Measurements from ENCODE around the gene HOXC12. TPM values are rescaled to one million over a fixed set of nuclear protein-coding genes. Genes with fewer than 3 reads are reported as not detected.

HOXC12 gene, protein sequence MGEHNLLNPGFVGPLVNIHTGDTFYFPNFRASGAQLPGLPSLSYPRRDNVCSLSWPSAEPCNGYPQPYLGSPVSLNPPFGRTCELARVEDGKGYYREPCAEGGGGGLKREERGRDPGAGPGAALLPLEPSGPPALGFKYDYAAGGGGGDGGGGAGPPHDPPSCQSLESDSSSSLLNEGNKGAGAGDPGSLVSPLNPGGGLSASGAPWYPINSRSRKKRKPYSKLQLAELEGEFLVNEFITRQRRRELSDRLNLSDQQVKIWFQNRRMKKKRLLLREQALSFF
- total RNA-seq, result not detected in 2 replicates

DNA sequence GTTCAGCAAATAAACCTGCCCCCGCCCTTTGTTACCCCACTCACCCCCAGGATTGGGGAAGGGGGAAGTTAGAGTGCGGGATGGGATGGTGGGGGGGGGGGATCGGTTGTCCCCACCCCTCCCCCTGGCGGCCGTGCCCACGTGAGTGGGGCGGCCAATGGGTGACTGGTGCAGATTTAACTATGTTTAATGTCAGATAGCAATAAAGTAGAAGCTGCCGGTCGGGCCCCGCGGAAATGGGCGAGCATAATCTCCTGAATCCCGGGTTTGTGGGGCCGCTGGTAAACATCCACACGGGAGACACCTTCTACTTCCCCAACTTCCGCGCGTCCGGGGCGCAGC, at the start of gene HOXC12:
Gene HOXC12 (plus strand): TSS at position 210 of the 342 bp plus-strand sequence. CDS start 27 bp downstream, at position 237.
- DNase-seq, result no peak

DNA sequence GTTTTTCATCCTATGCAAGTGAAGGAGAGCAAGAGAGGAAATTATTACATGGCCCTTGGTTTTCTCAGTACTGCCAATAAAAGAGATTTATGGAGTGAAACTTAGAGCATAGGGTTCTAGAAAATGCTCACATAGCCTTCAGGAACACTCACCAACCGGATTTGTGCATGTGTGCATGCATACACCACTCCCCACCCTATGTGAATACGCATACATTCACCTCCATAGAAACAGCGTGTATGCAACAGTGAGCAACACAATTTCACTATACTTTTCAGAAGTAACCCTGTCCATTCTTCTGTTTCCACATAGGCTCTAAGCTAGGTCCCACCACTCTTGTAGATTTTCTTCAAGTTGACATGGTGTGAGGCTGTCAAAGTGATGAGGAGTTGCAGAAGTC, 47.6 kb upstream of the HOXC12 start:
- no peak for DNase-seq

DNA sequence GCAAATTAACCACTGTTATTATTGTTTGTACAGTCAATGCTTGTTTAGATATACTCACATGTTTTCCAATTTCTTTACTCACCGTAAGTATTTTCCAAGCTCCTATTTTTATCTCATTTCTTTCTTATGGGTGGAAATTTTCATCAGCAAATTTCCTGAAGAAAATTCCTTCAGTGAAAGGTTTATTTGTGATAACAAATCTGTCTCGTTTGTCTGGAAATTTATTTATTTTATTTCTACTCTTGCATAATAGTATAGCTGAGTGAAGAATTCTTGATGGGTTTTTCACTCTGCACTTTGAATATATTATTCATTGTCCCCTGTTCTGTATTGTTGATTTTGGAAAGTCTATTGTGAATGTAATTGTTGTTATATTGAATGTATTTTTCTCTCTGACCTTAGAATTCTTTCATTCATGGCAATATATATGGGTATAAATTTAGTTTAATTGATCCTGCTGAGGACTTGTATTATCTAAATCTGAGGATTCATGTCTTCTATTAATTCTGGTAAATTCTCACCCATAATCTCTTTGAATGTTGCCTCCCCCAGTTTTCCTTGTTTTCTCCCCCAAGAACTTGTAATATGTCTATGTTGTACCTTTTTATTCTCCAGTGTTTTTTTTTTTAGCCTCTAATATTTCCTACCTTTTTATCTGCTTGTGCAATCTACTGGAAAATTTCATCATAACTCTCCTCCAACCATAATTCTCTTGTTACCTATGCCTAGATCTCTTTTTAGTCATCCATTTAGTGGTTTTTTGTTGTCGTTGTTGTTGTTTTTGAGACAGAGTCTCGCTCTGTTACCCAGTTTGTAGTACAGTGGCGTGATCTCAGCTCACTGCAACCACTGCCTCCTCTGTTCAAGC, 37.7 kb upstream of the HOXC12 start:
- DNase-seq, result no peak

DNA sequence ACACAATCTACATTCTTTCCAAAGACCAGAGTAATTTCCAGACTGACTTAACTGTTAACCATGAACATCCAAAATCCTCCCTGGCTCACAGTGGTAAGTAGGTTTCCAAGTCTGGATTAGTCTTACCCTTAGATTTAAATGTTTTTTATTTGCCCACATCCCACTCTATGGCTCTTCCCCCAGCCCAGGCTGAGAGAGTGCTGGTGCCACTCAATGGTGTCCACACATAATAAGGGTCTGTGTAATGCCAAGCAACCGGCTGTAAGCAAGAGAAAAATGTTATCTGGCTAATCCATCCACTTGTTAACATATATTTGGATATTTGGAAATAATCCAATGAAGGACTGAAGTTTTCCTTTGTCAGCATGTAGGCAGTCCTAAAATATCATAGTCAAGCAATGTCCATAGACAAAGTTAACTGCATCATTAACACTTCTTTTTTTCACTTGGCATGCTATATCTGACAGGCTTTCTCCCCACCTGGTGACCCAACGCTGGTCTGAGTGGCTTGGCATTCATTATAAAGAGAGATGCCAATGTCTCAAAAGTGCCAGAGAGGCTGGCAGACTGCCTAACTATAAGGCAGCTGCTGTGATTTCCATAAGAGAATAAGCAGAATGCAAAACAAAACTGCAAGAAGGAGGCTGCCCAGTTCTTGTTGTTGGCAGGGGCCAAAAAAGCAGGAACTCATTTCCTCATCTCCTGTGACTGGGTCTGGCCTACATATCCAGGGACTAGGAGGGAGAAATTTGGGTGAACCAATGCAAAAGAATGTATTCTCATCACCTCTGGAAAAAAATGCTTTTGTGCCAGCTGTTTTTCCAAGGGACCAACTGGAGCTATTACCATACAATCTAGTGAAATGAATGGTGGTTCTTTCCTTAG, 29.9 kb upstream of the HOXC12 start:
- no peak for DNase-seq

DNA sequence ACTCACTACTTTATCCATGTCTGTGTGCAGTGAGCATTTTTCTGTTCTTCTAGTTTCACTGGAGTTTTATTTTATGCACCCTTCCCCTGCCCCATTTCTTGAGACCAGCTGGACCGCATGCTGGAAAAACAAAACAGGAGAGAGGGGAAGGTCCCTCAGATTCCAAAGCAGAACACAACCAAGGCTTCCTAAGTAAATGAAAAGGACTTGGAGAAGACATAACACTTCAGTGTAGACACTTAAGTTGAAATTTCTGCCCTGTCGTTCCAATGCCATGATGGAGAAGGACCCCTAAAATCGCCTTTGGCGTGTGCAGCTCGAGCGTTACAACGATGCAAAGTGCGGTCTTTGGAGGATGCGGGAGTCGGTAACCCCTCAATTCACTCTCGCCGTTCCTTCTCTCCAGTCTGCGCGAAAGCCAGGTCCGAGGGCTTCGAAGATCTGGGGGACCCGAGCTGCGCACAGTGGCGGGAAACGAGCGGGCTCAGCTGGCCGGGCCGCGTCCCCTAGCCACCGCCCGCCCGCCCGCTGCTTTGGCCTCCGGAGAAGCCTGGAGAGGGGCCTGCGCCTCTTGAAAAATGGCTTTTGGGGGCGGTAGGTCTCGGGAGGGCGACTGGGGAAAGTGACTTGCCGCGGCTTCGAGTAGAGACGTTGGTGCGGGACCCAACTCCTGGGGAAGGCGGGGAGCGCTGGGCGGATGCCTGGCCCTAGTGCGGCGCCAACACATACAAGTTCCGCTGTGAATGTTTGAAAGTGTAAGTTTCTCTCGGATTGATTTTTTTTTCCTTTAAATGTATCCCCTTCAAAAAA, 27.3 kb upstream of the HOXC12 start:
- no peak for DNase-seq

DNA sequence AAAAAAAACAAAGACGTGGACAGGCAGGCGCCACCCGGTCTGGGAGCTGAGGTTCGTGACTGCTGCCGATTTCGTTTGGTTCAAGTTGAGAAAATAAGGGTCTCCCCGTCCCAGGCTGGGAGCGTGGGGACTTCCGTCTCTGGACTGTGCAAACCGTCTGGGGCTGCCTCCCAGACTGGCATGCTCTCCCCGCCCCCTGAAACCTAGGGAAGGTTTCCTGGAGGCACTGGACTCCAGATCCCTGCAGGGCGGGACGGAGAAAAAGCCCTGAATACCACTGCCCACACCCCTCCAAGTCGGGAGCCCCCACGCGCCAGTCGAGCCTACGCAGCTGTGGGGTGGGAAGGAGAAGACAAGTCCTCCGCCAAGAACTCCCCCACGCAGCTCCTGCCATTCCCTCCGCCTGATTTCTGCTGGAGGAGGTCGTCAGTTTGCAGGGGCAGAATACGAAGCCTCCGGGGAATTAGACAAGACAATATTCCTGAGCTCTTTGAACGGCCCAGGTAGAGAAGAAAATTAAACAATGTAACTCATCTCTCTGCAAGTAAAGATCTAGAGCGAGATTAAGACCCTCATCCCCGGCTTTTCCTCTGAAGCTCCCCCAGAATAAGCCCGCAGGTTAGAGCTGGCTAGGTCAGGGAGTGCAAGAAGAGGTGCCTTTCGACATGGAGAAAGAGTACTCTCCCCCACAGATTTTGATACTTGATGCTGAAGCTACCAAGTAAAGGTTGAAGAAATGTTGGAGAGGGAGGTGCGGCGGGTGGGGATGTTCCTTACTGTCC, 26.5 kb upstream of the HOXC12 start:
- DNase-seq, result no peak

DNA sequence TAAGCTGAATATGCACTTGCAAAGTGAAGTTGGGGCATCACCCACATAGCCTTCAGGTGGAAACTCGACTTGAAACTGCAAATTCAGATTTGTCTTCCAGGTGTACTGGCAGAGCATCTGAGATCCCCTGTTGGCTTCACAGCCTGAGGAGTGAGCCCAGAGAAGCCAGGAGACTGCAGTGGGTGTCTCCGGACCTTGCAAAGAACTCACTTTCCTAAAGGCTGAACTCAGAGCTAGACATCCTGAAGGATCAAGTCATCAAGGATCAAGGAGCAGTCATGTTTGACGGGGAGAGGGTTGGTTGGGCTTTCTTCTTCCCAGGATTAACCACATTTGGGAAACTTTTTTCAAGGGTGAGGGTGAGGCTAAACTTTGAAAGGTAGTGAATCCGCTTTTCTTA, 25.2 kb upstream of the HOXC12 start:
- no peak for DNase-seq

DNA sequence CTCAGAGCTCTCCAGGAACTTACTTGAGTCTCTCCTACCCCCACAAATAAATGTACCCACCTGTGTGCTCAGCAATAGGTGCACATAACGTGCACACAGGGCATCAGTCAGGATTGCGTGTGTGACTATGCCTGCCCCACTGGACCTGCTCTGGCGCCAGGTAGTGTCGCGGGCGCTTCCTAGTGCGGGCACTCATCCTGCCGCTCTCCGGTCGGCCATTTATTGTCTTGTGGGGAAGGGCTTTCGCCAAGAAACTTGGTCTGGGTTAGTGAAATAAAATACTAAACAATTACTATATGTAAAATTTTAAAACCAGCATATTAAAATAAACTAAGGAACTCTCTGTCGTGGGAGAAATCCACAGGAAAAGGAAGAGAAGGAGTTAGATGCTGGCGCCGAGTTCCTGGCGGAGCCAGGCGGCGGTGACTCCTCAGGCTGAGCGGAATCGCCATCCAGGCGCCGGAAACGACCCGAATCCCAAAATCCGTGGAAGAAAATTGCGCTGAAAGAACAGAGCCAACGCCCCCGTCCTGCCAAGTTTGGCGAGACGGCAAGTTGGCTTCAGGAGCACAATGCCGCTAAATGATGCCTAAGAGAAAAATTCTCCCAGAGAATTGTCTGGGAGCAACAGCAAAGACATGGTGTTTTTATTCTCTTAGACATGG, 24.0 kb upstream of the HOXC12 start:
- DNase-seq, result no peak

DNA sequence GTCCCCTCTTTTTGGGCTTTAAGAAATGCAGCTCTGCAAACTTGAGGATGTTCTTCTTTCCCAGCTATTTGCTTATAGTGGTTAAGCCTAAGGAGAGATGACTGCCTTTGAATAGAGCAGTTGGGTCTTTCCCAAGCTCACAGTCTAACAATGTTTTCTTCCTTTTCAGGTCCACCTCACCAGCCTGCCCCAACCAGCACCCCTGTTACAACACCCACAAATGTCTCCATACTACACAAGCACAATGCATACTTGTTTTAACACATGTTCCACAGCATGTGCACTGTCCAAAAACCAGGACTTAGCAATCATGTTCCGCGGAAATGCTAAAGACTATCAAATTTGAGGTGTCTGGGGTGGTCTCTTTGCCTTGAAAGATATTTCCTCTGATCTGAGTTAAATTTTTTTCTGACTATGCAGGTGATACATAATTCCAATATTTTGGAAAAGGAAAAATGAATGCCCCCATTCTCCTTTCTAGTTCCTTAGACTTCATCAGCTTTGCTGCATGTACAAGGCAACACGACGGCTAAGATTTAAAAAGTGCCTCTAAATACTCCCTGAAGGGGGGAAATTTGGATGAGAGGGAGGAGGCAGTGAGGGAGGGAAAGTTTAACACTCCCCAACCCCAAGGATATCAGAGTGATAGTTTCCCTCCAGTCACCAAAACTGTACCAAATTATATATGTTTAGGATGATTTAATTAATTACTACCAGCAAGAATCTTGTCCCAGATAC, 22.7 kb upstream of the HOXC12 start:
- no peak for DNase-seq

DNA sequence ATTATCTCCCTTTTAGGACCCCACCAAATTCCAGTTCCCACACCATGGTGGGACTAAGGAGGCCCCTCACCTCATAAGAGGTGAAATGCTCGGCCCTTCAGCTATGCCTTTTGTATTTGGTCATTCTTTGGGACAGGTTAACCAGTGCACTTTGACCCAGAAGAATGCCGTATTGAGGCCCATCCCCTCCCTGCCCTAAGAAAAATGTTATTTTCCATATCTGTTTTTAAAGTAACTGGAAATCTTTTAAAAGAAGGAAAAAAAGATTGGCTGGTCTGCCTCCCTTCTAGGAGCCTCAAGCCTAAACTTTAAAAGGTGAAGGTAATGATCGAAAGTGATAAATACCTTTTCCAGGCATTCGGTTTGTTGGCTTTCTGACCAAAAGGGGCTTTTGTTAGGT, 21.8 kb upstream of the HOXC12 start:
- no peak for DNase-seq

DNA sequence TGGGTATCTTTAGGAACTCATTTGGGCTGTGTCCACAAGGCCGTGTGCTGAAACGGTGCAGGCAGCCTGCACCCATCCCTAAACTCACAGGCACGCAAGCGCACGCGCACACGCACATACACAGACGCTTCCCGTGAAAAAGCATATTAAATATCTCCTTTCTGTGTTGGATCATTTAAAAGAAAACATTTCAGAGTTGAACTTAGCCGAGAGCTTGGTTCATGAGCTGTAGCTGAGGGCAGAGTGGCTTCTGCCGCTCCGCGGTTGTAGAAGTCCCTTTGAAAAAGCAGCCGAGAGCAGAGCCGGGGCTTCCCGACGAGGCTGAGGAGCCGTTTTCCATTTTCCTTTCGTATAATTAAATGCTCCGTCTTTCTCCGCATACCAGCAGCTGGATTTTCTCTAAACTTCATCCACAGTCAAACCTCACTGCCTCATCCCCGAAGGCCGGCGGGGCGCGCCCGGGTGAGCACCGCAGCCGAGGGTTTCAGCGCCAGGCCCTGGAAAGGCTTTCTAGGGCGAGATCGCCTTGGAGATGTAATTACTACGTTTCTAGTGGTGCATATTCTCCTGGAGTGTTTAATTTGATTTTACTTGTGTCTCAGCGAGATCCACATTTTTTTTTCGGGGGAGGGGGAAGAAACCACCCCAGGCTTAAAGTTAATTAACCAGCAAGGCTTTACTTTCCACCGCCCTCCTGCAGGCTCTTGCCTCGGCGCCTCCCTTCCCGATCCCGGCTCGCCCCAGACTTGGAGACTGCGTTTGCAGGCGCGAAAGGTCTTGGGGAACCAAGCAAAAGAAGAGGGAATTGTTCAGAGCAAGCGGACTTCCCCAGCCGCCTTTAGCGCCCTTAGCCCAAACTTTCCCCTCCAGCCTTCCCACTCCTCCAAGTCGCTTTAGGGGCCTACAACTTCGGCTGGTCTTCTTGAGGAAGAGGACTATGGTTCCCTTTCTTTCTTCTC, 19.0 kb upstream of the HOXC12 start:
- DNase-seq, result no peak

DNA sequence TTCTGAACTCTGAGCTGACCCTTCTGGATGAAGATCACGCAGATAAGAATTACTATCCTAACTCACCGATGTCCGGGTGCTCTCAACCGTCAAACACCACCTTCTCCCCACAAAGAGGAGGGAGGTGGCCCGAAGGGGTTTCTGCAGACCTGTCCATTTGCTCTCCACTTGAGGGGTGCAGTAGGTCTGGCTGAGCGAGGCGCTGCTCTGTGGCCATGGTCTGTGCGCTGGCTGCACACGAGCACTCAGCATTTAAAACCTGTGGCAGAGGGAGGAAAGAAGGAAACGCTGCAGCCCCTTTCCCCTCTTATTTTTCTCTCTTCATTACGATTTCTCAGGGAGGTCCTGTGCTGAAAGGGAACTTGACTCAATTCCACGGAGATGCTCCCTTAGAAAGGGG, 17.6 kb upstream of the HOXC12 start:
- DNase-seq, result no peak

DNA sequence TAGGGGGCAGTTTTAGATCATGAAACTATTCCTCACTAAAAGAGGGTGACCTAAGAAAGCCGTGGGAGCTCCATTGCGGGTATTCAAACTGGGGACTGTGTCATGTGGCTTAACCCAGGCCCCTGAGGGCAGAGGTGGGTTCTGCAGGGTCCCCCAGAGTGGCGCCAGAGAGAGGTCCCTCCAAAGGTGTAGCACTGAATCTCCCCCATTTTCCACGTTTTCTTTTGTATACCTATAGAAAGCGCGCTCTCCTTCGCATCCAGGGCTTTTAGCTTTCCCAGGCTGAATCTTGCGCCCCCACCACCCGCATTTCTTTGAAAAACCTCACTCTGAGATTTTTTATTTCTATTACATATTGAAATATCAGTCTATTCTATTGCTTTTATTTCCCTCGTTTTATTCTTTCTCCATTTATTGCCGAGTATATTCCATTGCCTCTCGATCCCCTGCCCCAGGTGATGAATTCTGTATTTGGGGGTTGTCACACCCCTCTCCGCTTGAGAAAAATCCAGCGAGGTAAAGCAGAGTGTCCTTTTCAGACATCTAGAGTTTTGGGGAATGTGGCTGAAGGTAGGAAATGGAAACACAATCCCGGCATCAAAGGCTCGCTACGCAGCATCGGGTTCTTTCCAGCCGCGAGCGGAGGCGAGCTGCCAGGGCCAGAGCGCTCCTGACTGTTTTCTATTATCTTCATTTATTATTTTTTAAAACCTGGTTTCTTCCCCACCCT, 16.9 kb upstream of the HOXC12 start:
- no peak for DNase-seq

DNA sequence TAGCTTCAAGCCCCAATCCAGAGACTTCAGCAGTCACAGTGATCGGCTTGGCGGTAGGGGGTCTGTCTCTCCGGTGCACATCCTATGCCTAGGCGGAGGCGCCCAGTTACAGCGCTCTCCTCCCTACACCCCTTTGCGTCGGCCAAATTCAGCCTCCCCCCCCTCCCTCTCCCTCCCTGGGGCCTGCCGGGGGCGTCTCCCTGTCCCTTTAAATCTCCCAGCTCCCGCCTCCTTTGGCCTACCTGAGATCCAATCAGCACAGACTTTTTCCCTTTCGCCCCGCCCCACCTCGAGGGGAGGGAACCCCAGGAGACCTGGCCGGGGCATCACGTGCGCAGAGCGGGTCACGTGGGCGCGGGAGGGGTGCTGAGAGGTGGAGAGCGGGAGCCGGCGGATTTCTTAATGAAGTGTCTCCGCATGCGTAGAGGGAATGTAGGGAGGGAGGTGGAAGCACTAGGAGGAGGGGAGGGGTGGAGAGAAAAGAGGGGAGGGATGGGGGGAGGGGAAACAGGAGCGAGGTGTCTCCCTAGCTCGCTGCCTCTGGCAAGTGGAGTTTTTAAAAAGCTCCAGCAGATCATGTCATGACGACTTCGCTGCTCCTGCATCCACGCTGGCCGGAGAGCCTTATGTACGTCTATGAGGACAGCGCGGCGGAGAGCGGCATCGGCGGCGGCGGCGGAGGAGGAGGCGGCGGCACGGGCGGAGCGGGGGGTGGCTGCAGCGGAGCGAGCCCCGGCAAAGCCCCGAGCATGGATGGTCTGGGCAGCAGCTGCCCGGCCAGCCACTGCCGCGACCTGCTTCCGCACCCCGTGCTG, 16.2 kb upstream of the HOXC12 start, which contains the start of gene HOXC13:
Gene HOXC13 (plus strand): TSS at position 506 of the 815 bp plus-strand sequence. CDS start 76 bp downstream, at position 582.
- no peak for DNase-seq

DNA sequence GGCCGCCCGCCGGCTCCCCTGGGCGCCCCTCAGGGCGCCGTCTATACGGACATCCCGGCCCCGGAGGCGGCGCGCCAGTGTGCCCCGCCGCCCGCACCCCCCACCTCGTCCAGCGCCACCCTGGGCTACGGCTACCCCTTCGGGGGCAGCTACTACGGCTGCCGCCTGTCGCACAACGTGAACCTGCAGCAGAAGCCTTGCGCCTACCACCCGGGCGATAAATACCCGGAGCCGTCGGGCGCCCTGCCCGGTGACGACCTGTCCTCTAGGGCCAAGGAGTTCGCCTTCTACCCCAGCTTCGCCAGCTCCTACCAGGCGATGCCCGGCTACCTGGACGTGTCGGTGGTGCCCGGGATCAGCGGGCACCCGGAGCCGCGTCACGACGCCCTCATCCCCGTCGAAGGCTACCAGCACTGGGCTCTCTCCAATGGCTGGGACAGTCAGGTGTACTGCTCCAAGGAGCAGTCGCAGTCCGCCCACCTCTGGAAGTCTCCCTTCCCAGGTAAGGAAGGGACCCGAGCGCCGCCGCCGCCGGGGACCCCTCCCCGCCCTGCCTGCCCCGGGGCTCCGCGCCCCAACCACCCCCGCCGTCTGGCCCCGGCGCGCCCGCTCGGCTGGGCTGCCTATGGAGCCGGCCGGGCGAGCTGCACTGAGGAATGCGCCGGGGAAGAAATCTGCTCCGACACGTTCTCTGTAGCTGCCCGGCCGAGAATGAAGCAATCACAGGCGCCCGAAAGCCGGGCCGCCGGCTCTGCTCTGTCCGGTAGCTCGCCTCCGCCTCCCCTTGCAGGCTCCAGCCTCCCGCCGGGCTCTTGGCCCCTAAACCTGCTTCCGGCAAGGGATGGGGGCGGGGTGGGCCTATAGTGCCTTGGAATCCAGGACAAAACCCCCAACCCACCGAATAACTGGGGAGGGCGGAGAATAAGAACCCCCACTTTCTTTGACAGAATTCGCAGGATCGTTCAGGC, 15.3 kb upstream of the HOXC12 start:
- DNase-seq, result no peak

DNA sequence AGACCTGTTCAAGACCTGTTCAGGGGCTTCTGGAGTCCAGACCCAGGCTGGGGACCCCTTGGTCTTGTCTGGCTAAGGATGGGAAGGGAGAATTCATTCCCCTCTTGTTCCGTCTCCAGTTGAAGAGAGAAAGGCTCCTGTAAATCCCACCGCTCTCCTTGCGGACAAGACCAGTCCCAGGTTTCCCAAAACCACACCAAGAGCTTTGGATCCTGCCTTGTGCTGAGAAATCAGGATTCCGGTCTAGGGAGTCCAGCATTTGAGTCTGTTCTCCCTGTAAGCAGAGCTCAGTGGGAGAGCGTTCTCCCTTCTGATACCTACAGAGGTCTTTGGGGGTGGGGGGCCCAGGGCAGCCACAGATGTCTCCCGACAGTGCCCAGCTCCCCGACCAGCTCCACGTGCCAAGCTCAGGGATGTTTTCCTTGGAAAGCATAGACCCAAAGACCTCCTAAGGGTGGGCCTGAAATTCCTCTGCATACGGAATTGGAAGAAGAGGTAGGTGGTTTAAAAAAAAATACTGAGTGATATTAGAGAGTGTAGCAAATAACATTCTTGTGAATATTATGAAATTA, 14.2 kb upstream of the HOXC12 start:
- no peak for DNase-seq

All from dermis blood vessel endothelial cell (primary cell).